ENCODE results near the gene TMEM14C.

Gene TMEM14C

GRCh38 chr6:10769419-10769818, 46.5 kb downstream of the TMEM14C start:
- TF ChIP-seq, protein P1, sequence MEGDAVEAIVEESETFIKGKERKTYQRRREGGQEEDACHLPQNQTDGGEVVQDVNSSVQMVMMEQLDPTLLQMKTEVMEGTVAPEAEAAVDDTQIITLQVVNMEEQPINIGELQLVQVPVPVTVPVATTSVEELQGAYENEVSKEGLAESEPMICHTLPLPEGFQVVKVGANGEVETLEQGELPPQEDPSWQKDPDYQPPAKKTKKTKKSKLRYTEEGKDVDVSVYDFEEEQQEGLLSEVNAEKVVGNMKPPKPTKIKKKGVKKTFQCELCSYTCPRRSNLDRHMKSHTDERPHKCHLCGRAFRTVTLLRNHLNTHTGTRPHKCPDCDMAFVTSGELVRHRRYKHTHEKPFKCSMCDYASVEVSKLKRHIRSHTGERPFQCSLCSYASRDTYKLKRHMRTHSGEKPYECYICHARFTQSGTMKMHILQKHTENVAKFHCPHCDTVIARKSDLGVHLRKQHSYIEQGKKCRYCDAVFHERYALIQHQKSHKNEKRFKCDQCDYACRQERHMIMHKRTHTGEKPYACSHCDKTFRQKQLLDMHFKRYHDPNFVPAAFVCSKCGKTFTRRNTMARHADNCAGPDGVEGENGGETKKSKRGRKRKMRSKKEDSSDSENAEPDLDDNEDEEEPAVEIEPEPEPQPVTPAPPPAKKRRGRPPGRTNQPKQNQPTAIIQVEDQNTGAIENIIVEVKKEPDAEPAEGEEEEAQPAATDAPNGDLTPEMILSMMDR (IDR thresholded peaks at IDR 0.05; ENCODE audit: insufficient read depth, missing control alignments) = no peak
- DNase-seq (ENCODE audit: insufficient read length, low spot score) (no peak), FAIRE-seq (no peak)

DNA sequence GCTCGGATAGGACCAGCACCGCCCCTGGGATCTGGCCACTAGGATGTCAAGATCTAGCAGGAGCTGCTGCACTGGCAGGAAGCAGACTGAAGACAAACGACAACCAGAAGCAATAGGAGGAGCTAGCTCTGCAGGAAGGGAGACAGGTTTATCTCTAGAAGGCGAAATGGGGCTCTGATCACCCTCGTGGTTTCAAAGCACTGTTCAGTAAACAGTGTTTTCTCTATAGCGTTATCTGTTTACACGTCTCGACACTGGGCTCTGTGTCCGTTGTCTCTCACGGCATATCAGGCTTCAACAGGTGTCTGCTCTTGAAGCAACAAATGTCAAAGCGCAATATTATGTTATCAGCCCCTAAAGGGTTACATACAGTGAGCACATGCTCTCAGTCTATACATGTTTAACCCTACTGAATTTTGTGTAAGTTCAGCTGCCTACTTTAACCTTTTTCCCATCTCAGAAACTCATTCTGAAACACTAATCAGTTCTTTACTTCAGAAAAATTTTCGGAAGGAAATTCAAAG, 48.6 kb downstream of the TMEM14C start:
- TF ChIP-seq, protein P1 (IDR thresholded peaks at IDR 0.05; ENCODE audit: insufficient read depth, missing control alignments) = no peak
- no peak for FAIRE-seq
- DNase-seq (ENCODE audit: insufficient read length, low spot score) = no peak

- TF ChIP-seq, protein P1 (IDR thresholded peaks at IDR 0.05; ENCODE audit: insufficient read depth, missing control alignments) = no peak
- no peak for DNase-seq (ENCODE audit: insufficient read length, low spot score)
Measured at GRCh38 chr6:10778230-10778629, 55.4 kb downstream of the TMEM14C start.

DNA sequence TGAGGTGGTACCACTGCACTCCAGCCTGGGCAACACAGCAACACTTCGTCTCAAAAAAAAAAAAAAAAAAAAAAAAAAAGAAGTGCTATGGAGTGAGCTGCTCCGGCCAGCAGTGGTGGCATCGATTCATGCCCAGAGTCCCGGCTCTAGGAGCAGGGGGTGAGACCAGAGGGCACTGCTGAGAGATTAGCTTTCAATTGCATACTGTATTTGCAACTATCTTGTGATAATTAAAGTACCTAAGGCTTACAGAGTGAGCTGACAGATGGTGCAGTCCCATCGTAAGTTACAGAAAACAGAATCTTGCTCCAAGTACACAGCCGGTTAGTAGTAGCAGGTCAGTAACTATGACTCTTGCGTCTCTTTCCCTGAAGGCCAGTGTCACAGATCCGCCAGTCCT, 56.2 kb downstream of the TMEM14C start:
- no peak for DNase-seq (ENCODE audit: insufficient read length, low spot score)
- FAIRE-seq = no peak
- TF ChIP-seq, protein P1 (IDR thresholded peaks at IDR 0.05; ENCODE audit: insufficient read depth, missing control alignments) = no peak

More at GRCh38 chr6:10778230-10778629, 55.4 kb downstream of the TMEM14C start:
- FAIRE-seq = no peak
